ENCODE measurements around the gene MIA.
"Not testable (repeated sequence)": the region's sequence is repeated elsewhere in the genome, so short reads cannot be mapped to it uniquely, and the experiment has no call there.

- TF ChIP-seq CTCF, EZH2phosphoT487, EZH2 (IDR thresholded peaks at IDR 0.05): not testable (repeated sequence)
Observed at GRCh38 chr19:40732304-40732703, 43.0 kb upstream of the MIA start.

Data from neural progenitor cell (in vitro differentiated cells).